Activated CD4-positive, alpha-beta T cell treated with anti-CD3 and anti-CD28 coated beads for 48 hours (primary cell): ENCODE data around the gene BRAP.
"Not testable (repeated sequence)": the region's sequence is repeated elsewhere in the genome, so short reads cannot be mapped to it uniquely, and the experiment has no call there.

Experiments used
- DNase-seq: peaks from one replicate; pipeline ENCODE4 v3.0.0-alpha.2; 2020

Gene BRAP

GRCh38 chr12:111685811-111686573, at the start of gene BRAP, which contains the start of gene ACAD10:
Gene BRAP, minus strand, starts transcription at chr12:111685956. Its CDS starts 164 bp downstream, at chr12:111685792.
Gene ACAD10, plus strand, starts transcription at chr12:111686053. Its CDS starts 6,657 bp downstream, at chr12:111692710.
- peak; percentile 94 for DNase-seq

- no peak for DNase-seq
Observed at GRCh38 chr12:111733340-111733915, 47.7 kb upstream of the BRAP start.

- no peak for DNase-seq
Observed at GRCh38 chr12:111732786-111733185, 47.0 kb upstream of the BRAP start.

GRCh38 chr12:111730420-111730819, 44.7 kb upstream of the BRAP start:
- no peak for DNase-seq

GRCh38 chr12:111728795-111729194, 43.0 kb upstream of the BRAP start:
- no peak for DNase-seq

GRCh38 chr12:111723646-111724360, 38.0 kb upstream of the BRAP start:
- not testable (repeated sequence) for DNase-seq

GRCh38 chr12:111720457-111720856, 34.7 kb upstream of the BRAP start:
- no peak for DNase-seq

- not testable (repeated sequence) for DNase-seq
Observed at GRCh38 chr12:111719316-111719715, 33.6 kb upstream of the BRAP start.

- DNase-seq: no peak
Observed at GRCh38 chr12:111715279-111715678, 29.5 kb upstream of the BRAP start.

- DNase-seq: no peak
Observed at GRCh38 chr12:111706145-111706544, 20.4 kb upstream of the BRAP start.

GRCh38 chr12:111705672-111706071, 19.9 kb upstream of the BRAP start:
- no peak for DNase-seq

- no peak for DNase-seq
Observed at GRCh38 chr12:111699962-111700361, 14.2 kb upstream of the BRAP start.

GRCh38 chr12:111693818-111694217, 8.1 kb upstream of the BRAP start:
- no peak for DNase-seq

GRCh38 chr12:111692575-111693210, 6.9 kb upstream of the BRAP start:
- DNase-seq: peak; percentile 9

GRCh38 chr12:111691262-111691661, 5.5 kb upstream of the BRAP start:
- DNase-seq: no peak

- no peak for DNase-seq
Observed at GRCh38 chr12:111687952-111688351, 2.2 kb upstream of the BRAP start.

GRCh38 chr12:111687255-111687654, 1.5 kb upstream of the BRAP start:
- DNase-seq: no peak

- no peak for DNase-seq
Observed at GRCh38 chr12:111686574-111687105, 884 bp upstream of the BRAP start.

GRCh38 chr12:111685322-111685810, 390 bp downstream of the BRAP start:
- peak; percentile 31 for DNase-seq

- DNase-seq: not testable (repeated sequence)
Observed at GRCh38 chr12:111684485-111685198, 1.1 kb downstream of the BRAP start.

GRCh38 chr12:111677186-111677585, 8.6 kb downstream of the BRAP start:
- DNase-seq: no peak

GRCh38 chr12:111673503-111673902, 12.3 kb downstream of the BRAP start:
- no peak for DNase-seq
